Panc1 (cell line): ENCODE results near the gene PRRC1. TPM values are rescaled to one million over a fixed set of nuclear protein-coding genes. Genes with fewer than 3 reads are reported as not detected.
"Not testable (repeated sequence)": the region's sequence is repeated elsewhere in the genome, so short reads cannot be mapped to it uniquely, and the experiment has no call there.

Experiments
- ATAC-seq: fragments of 200-7000 bp; cut with Tn5 transposase; 2 replicates; pipeline ENCODE4 v1.9.1; 2020; ENCODE audit warnings: mild to moderate bottlenecking, moderate library complexity
- BruUV-seq: library from RNA; stranded (reverse); fragments of 400-500 nt; replicated peaks from 2 replicates; lab custom pipeline; 2021; lab: Mats Ljungman, UMichigan
- CTCF ChIA-PET: fragments of 300-600 bp; sonication (Branson Sonifier 250); formaldehyde crosslinking; loops from one replicate; lab custom pipeline; 2022; ENCODE audit warnings: antibody characterized with exemption; lab: Charles Lee
- POLR2A ChIA-PET: fragments of 300-600 bp; sonication (Branson Sonifier 250); formaldehyde crosslinking; loops from one replicate; lab custom pipeline; 2022; ENCODE audit warnings: antibody characterized with exemption; lab: Charles Lee
- DNase-seq: peaks from one replicate; pipeline ENCODE4 v3.0.0-alpha.2; 2010; ENCODE audit warnings: low read depth, low spot score
- H3K27ac ChIP-seq: 2 replicates; pipeline ENCODE4 v1.5.1; 2011; ENCODE audit warnings: mild to moderate bottlenecking, low read length, inconsistent platforms
- H3K27me3 ChIP-seq: fragments of 200-500 bp; sonication (Bioruptor generic); 2 replicates; pipeline ENCODE4 v1.6.0; 2014; ENCODE audit warnings: low read length, inconsistent platforms; ENCODE audit not compliant: control insufficient read depth, insufficient read depth
- H3K36me3 ChIP-seq: fragments of 200-500 bp; sonication (Bioruptor generic); 2 replicates; pipeline ENCODE4 v1.5.1; 2014; ENCODE audit warnings: inconsistent platforms, mild to moderate bottlenecking, low read length, moderate library complexity; ENCODE audit not compliant: control insufficient read depth, insufficient read depth
- H3K4me1 ChIP-seq: 2 replicates; pipeline ENCODE4 v1.5.1; 2011; ENCODE audit warnings: inconsistent platforms, mild to moderate bottlenecking, low read length, moderate library complexity; ENCODE audit not compliant: control insufficient read depth, insufficient read depth
- H3K4me3 ChIP-seq, 2 experiments: 2 replicates each; pipeline ENCODE4 v1.5.1; 2011 to 2012; ENCODE audit warnings: low read depth in 2 of 2, low read length in 2 of 2, mild to moderate bottlenecking in 2 of 2, inconsistent platforms in 1 of 2, moderate library complexity in 1 of 2
- H3K9me3 ChIP-seq: fragments of 200-500 bp; sonication (Bioruptor generic); 2 replicates; pipeline ENCODE4 v1.5.1; 2014; ENCODE audit warnings: low read depth, mild to moderate bottlenecking, inconsistent platforms, low read length, moderate library complexity; ENCODE audit not compliant: control insufficient read depth, insufficient read depth
- POLR2AphosphoS5 ChIP-seq: IDR thresholded peaks from 2 replicates; pipeline ENCODE4 v1.6.1; 2012; ENCODE audit warnings: mild to moderate bottlenecking, low read depth, low read length, moderate library complexity
- SIN3A ChIP-seq: IDR thresholded peaks from 2 replicates; pipeline ENCODE4 v1.6.1; 2012; ENCODE audit warnings: low read depth, mild to moderate bottlenecking, low read length, moderate library complexity, borderline replicate concordance; ENCODE audit not compliant: insufficient read depth
- TCF7L2 ChIP-seq: IDR thresholded peaks from 2 replicates; pipeline ENCODE4 v1.6.1; 2011; ENCODE audit warnings: mild to moderate bottlenecking, low read depth, low read length, inconsistent platforms
- in situ Hi-C: cut with HindIII; loops from 2 replicates; pipeline ENCODE4 v1.10.0; 2016; ENCODE audit warnings: low sequenced_read_pairs, low pct_unique_long_range_greater_than_20kb
- intact Hi-C: fragments of 100-400 bp; cut with micrococcal nuclease; formaldehyde crosslinking; loops from one replicate; pipeline ENCODE4 v1.10.0; 2022; ENCODE audit not compliant: unreplicated experiment
- total RNA-seq: library from RNA; stranded (reverse); gene quantifications from one replicate; pipeline ENCODE4 v1.2.1, GENCODE V29; 2021; ENCODE audit not compliant: unreplicated experiment
- TF ChIP-seq, protein P1 (sequence below), 2 experiments: IDR thresholded peaks; 2 replicates each; pipeline ENCODE4 v1.6.1; 2011 to 2012; ENCODE audit warnings: low read depth in 2 of 2, control low read depth in 1 of 2, low read length in 1 of 2, mild to moderate bottlenecking in 1 of 2, moderate library complexity in 1 of 2; ENCODE audit not compliant: insufficient read depth in 1 of 2
- TF ChIP-seq, protein P2 (sequence below): fragments of 450-650 bp; IDR thresholded peaks from 2 replicates; pipeline ENCODE4 v1.5.1; 2017; ENCODE audit warnings: mild to moderate bottlenecking

The PRRC1 gene
- total RNA-seq, 1 experiment from 2014 or later: 48.7 TPM

DNA sequence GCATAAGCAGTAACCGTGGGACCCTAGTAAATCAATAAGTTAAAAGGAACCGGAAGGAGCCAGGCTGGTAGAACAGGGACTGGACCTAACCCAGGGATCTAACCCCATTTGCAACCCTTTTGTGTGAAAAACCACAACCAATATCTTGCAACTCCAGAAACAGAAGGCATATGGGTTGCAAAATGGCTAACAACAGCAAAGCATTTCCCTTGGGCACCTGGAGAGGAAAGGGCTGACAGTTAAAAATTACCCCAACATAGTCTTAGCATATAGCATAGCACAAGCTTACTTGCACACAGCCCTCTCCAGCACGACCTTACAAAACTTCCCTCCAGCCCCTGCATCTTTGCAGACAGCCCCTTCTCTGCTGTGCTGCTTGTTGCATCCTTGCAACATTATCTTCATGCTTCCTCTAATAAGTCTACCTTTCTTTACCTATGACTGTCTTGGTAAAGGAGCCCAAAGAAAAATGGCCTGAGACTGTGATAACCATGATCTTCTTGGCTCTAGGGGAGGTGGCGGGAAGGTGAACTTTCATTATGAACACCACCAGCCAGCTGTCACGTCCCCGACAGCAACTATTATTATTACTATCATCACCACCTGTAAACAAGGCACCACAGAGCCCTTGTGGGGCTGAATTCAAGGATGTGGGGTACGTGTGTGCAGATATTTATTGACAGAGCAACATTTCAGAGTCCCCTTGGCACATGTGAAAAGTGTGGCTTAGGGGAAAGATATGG is 49.8 kb downstream of the PRRC1 start:
- ChIA-PET CTCF (no interaction called here), POLR2A (no interaction called here)
- in situ Hi-C loops: no loop called here
- Histone ChIP-seq H3K27me3 (no peaks in the 10 kb centered on the region; the same call in 1 of the 2 replicates), H3K4me3 (no peak overlapping the region), H3K36me3 (no peaks in the 10 kb centered on the region), H3K4me1 (no peaks in the 10 kb centered on the region), H3K9me3 (no peaks in the 10 kb centered on the region), H3K27ac (no peak overlapping the region)
- BruUV-seq: no TSS peak
- no peak for ATAC-seq
- DNase-seq: no peak
- TF ChIP-seq, protein P1, sequence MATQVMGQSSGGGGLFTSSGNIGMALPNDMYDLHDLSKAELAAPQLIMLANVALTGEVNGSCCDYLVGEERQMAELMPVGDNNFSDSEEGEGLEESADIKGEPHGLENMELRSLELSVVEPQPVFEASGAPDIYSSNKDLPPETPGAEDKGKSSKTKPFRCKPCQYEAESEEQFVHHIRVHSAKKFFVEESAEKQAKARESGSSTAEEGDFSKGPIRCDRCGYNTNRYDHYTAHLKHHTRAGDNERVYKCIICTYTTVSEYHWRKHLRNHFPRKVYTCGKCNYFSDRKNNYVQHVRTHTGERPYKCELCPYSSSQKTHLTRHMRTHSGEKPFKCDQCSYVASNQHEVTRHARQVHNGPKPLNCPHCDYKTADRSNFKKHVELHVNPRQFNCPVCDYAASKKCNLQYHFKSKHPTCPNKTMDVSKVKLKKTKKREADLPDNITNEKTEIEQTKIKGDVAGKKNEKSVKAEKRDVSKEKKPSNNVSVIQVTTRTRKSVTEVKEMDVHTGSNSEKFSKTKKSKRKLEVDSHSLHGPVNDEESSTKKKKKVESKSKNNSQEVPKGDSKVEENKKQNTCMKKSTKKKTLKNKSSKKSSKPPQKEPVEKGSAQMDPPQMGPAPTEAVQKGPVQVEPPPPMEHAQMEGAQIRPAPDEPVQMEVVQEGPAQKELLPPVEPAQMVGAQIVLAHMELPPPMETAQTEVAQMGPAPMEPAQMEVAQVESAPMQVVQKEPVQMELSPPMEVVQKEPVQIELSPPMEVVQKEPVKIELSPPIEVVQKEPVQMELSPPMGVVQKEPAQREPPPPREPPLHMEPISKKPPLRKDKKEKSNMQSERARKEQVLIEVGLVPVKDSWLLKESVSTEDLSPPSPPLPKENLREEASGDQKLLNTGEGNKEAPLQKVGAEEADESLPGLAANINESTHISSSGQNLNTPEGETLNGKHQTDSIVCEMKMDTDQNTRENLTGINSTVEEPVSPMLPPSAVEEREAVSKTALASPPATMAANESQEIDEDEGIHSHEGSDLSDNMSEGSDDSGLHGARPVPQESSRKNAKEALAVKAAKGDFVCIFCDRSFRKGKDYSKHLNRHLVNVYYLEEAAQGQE (IDR thresholded peaks at IDR 0.05; ENCODE audit: insufficient read depth in 1 of 2, low read depth in 2 of 2, low read length in 1 of 2): no peak
- TF ChIP-seq, protein P2, sequence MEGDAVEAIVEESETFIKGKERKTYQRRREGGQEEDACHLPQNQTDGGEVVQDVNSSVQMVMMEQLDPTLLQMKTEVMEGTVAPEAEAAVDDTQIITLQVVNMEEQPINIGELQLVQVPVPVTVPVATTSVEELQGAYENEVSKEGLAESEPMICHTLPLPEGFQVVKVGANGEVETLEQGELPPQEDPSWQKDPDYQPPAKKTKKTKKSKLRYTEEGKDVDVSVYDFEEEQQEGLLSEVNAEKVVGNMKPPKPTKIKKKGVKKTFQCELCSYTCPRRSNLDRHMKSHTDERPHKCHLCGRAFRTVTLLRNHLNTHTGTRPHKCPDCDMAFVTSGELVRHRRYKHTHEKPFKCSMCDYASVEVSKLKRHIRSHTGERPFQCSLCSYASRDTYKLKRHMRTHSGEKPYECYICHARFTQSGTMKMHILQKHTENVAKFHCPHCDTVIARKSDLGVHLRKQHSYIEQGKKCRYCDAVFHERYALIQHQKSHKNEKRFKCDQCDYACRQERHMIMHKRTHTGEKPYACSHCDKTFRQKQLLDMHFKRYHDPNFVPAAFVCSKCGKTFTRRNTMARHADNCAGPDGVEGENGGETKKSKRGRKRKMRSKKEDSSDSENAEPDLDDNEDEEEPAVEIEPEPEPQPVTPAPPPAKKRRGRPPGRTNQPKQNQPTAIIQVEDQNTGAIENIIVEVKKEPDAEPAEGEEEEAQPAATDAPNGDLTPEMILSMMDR: no peak
- TF ChIP-seq SIN3A (no peak), POLR2AphosphoS5 (no peak)
- intact Hi-C loops: loop anchor here (10.0 kb wide), 1 partner anchor 1278 kb away; no protein-coding TSS in a partner anchor

DNA sequence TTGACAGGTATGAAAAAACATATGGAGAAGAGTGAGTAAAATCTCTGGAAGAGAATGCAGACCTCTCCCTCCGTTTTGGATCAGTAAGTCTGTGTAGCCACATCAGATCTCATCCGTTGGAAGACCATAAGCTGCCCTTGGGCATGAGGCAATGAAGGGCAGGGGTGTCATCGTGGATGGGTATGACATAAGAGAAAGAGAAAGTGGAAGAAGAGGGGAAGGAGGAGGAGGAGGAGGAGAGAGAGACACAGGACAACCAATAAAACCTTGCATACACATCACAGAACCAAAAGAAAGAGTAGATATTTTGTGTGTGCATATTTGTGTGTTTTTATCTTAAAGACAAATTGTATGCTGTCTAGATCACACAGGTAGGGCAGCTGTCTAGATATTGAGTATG is 50.7 kb downstream of the PRRC1 start:
- Histone ChIP-seq H3K4me3 (no peak overlapping the region), H3K27me3 (no peaks in the 10 kb centered on the region), H3K9me3 (no peaks in the 10 kb centered on the region), H3K4me1 (no peaks in the 10 kb centered on the region), H3K36me3 (no peaks in the 10 kb centered on the region), H3K27ac (no peak overlapping the region)
- intact Hi-C loops: loop anchor here (10.0 kb wide), 1 partner anchor 1277 kb away; no protein-coding TSS in a partner anchor
- no peak for ATAC-seq
- in situ Hi-C loops: no loop called here
- CTCF ChIA-PET: no interaction called here
- POLR2A ChIA-PET: no interaction called here
- TF ChIP-seq TCF7L2 (no peak), POLR2AphosphoS5 (no peak), SIN3A (no peak)
- TF ChIP-seq, protein P2: no peak
- TF ChIP-seq, protein P1 (IDR thresholded peaks at IDR 0.05; ENCODE audit: insufficient read depth in 1 of 2, low read depth in 2 of 2, low read length in 1 of 2): no peak
- no peak for DNase-seq
- no TSS peak for BruUV-seq

DNA sequence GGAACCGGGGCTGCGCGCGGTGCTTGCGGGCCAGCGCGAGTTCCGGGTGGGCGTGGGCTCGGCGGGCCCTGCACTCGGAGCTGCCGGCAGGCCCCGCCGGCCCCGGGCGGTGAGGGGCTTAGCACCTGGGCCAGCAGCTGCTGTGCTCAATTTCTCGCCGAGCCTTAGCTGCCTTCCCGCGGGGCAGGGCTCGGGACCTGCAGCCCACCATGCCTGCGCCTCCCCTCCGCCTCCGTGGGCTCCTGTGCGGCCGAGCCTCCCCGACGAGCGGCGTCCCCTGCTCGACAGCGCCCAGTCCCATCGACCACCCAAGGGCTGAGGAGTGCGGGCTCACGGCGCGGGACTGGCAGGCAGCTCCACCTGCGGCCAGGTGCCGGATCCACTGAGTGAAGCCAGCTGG is 52.0 kb downstream of the PRRC1 start:
- CTCF ChIA-PET: interaction anchor here (0.6 kb wide), 1 partner anchor 1264 kb away, joined by 4 read pairs; no protein-coding TSS in a partner anchor
- H3K27ac ChIP-seq, H3K4me1 ChIP-seq, H3K9me3 ChIP-seq, POLR2A ChIA-PET, ATAC-seq, H3K27me3 ChIP-seq, DNase-seq, in situ Hi-C loops, BruUV-seq, H3K4me3 ChIP-seq, H3K36me3 ChIP-seq: not testable (repeated sequence)
- intact Hi-C loops: loop anchor here (10.0 kb wide), 1 partner anchor 1275 kb away; no protein-coding TSS in a partner anchor
